Lower leg skin (tissue), 4 donors: ENCODE measurements around the gene SLC25A46. TPM values are rescaled to one million over a fixed set of nuclear protein-coding genes. Genes with fewer than 3 reads are reported as not detected.
A peak's percentile ranks its signal among the peaks of the same experiment; 100 is the strongest.
"Not testable (repeated sequence)": the region's sequence is repeated elsewhere in the genome, so short reads cannot be mapped to it uniquely, and the experiment has no call there.

ENCODE experiments used
- DNase-seq, 2 donors: peaks; one replicate each; pipeline ENCODE4 v3.0.0-alpha.2; 2019; ENCODE audit warnings: low spot score in 2 of 2
- H3K4me3 ChIP-seq: fragments of 200-600 bp; sonication (generic); 2 replicates; pipeline ENCODE4 v1.5.1; 2017; ENCODE audit warnings: mild to moderate bottlenecking, low read depth; ENCODE audit not compliant: poor library complexity, severe bottlenecking
- CTCF ChIP-seq, 3 donors: fragments of 450-650 bp; IDR thresholded peaks; one replicate each; pipeline ENCODE4 v1.5.1; 2016; ENCODE audit warnings: antibody characterized with exemption in 3 of 3, mild to moderate bottlenecking in 3 of 3, moderate library complexity in 2 of 3
- POLR2A ChIP-seq, 2 donors: fragments of 450-650 bp; IDR thresholded peaks; one replicate each; pipeline ENCODE4 v1.6.1; 2016 to 2017; ENCODE audit warnings: antibody characterized with exemption in 2 of 2, mild to moderate bottlenecking in 1 of 2, moderate library complexity in 1 of 2
- WGBS, 2 donors: methylation state at CpG; one replicate each; pipeline ENCODE4 v1.1.5; 2018; 5-methylcytosine and 5-hydroxymethylcytosine counted together
- intact Hi-C: fragments of 100-400 bp; cut with DNase I; formaldehyde crosslinking; loops from one replicate; pipeline ENCODE4 v1.15.0; 2023; ENCODE audit warnings: low total_unique reads
- total RNA-seq, 4 donors: library from RNA; depleted of rRNA; stranded (reverse); fragments of >200 nt; gene quantifications; one replicate each; pipeline ENCODE4 v1.1.0, GENCODE V29; 2016

Gene SLC25A46
- total RNA-seq, 4 donors from 2014 or later = 36.6 to 44.7 (median 43.4) TPM

- 66 to 68% methylated on average over 3 of the region's 3 CpGs for WGBS, 2 donors
- H3K4me3 ChIP-seq = no peak overlapping the region
- DNase-seq = no peak
- intact Hi-C loops = no loop called here
- TF ChIP-seq CTCF (IDR thresholded peaks at IDR 0.05) = no peak
- TF ChIP-seq POLR2A (IDR thresholded peaks at IDR 0.05) = no peak
Measured at GRCh38 chr5:110707260-110707844, 31.5 kb upstream of the SLC25A46 start.

- H3K4me3 ChIP-seq = no peak overlapping the region
- no peak for TF ChIP-seq POLR2A (IDR thresholded peaks at IDR 0.05)
- TF ChIP-seq CTCF (IDR thresholded peaks at IDR 0.05) = no peak
- intact Hi-C loops = no loop called here
- 89 to 90% methylated on average over 5 of the region's 5 CpGs for WGBS, 2 donors
- no peak for DNase-seq
Measured at GRCh38 chr5:110716247-110717245, 22.3 kb upstream of the SLC25A46 start.

- intact Hi-C loops = no loop called here
- no peak for DNase-seq
- 30 to 33% methylated on average over 2 of the region's 2 CpGs for WGBS, 2 donors
- no peak overlapping the region for H3K4me3 ChIP-seq
- no peak for TF ChIP-seq CTCF (IDR thresholded peaks at IDR 0.05)
- no peak for TF ChIP-seq POLR2A (IDR thresholded peaks at IDR 0.05)
Measured at GRCh38 chr5:110718311-110718710, 20.5 kb upstream of the SLC25A46 start.

GRCh38 chr5:110726249-110727024 is 12.4 kb upstream of the SLC25A46 start, which contains the start of gene TMEM232:
Gene TMEM232, minus strand, starts transcription at chr5:110726671. Its CDS starts 59,319 bp downstream, at chr5:110667352.
- 46 to 82% methylated on average over 17 of the region's 17 CpGs for WGBS, 2 donors
- intact Hi-C loops = no loop called here
- TF ChIP-seq POLR2A (IDR thresholded peaks at IDR 0.05) (no peak), CTCF (IDR thresholded peaks at IDR 0.05) (no peak)
- no peak within 1 kb of the TSS for H3K4me3 ChIP-seq
- peak in 1 of 2 donors; percentile 17 for DNase-seq

GRCh38 chr5:110727025-110727314 is 11.8 kb upstream of the SLC25A46 start:
- no peak overlapping the region for H3K4me3 ChIP-seq
- no peak for TF ChIP-seq POLR2A (IDR thresholded peaks at IDR 0.05)
- no peak for TF ChIP-seq CTCF (IDR thresholded peaks at IDR 0.05)
- DNase-seq = no peak
- 67 to 73% methylated on average over 5 of the region's 5 CpGs for WGBS, 2 donors
- intact Hi-C loops = no loop called here

- 92 to 96% methylated on average over 2 of the region's 2 CpGs for WGBS, 2 donors
- DNase-seq, intact Hi-C loops, H3K4me3 ChIP-seq: not testable (repeated sequence)
Measured at GRCh38 chr5:110731499-110731898, 7.3 kb upstream of the SLC25A46 start.
